ENCODE results near the gene PCDHGA9. TPM values are rescaled to one million over a fixed set of nuclear protein-coding genes. Genes with fewer than 3 reads are reported as not detected.

Gene PCDHGA9
- polyA plus RNA-seq, 1 donor from 2014 or later, result 0.11 TPM

- peak overlapping the region; percentile 66 for H3K4me3 ChIP-seq (ENCODE audit: low read length)
- H4K20me1 ChIP-seq (ENCODE audit: insufficient read depth), result no peaks in the 10 kb centered on the region
- H2AFZ ChIP-seq (ENCODE audit: low read depth, low read length), result no peak overlapping the region
- H3K36me3 ChIP-seq (ENCODE audit: insufficient read depth, low read length), result peaks cover 49% of the 10 kb centered on the region
- no peak overlapping the region for H3K4me2 ChIP-seq (ENCODE audit: low read length)
- peaks cover 44% of the 10 kb centered on the region for H3K79me2 ChIP-seq (replicated peaks; ENCODE audit: insufficient read depth, low read length)
- H3K9me3 ChIP-seq (ENCODE audit: low read length), result peaks cover 53% of the 10 kb centered on the region
- H3K9me2 ChIP-seq (ENCODE audit: insufficient read depth, low read length), result no peaks in the 10 kb centered on the region
- peaks cover 9% of the 10 kb centered on the region for H3F3A ChIP-seq (ENCODE audit: insufficient read depth, low read length, poor library complexity, severe bottlenecking)
- TF ChIP-seq EP300 (conservative IDR thresholded peaks at IDR 0.05; ENCODE audit: poor library complexity, severe bottlenecking) (no peak), MXI1 (conservative IDR thresholded peaks at IDR 0.05; ENCODE audit: poor library complexity, severe bottlenecking) (no peak), REST (IDR thresholded peaks at IDR 0.05; ENCODE audit: borderline replicate concordance) (no peak), RAD21 (conservative IDR thresholded peaks at IDR 0.05) (no peak)
- TF ChIP-seq, protein P1, sequence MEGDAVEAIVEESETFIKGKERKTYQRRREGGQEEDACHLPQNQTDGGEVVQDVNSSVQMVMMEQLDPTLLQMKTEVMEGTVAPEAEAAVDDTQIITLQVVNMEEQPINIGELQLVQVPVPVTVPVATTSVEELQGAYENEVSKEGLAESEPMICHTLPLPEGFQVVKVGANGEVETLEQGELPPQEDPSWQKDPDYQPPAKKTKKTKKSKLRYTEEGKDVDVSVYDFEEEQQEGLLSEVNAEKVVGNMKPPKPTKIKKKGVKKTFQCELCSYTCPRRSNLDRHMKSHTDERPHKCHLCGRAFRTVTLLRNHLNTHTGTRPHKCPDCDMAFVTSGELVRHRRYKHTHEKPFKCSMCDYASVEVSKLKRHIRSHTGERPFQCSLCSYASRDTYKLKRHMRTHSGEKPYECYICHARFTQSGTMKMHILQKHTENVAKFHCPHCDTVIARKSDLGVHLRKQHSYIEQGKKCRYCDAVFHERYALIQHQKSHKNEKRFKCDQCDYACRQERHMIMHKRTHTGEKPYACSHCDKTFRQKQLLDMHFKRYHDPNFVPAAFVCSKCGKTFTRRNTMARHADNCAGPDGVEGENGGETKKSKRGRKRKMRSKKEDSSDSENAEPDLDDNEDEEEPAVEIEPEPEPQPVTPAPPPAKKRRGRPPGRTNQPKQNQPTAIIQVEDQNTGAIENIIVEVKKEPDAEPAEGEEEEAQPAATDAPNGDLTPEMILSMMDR (IDR thresholded peaks at IDR 0.05; ENCODE audit: poor library complexity, severe bottlenecking), result no peak
- no peak overlapping the region for H3K27ac ChIP-seq (ENCODE audit: low read length)
- no peaks in the 10 kb centered on the region for H3K27me3 ChIP-seq (ENCODE audit: insufficient read depth, low read depth, low read length)
- H3K9ac ChIP-seq (ENCODE audit: low read length), result no peak overlapping the region
These were observed 7.2 kb downstream of the PCDHGA9 start for GRCh38 chr5:141409598-141410306.

DNA sequence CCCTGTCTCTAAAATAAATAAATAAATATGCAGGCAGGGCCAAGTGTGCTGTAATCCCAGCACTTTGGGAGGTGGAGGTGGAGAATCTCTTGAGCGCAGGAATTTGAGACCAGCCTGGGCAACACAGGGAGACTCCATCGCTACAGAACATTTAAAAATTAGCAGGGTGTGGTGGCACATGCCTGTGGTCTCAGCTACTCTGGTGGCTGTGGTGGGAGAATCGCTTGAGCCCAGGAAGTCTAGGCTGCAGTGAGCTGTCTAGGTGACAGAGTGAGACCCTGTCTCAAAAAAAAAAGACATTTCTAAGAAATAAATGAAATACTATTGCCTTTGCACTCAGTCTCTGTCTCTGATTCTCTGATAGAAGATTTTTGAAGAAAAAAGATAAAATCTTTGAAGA is 9.0 kb downstream of the PCDHGA9 start:
- no peaks in the 10 kb centered on the region for H4K20me1 ChIP-seq (ENCODE audit: insufficient read depth)
- no peak overlapping the region for H3K9ac ChIP-seq (ENCODE audit: low read length)
- H3K79me2 ChIP-seq (replicated peaks; ENCODE audit: insufficient read depth, low read length), result peaks cover 53% of the 10 kb centered on the region
- TF ChIP-seq TAF1 (IDR thresholded peaks at IDR 0.05; ENCODE audit: low read depth) (no peak), MXI1 (conservative IDR thresholded peaks at IDR 0.05; ENCODE audit: poor library complexity, severe bottlenecking) (no peak), EP300 (conservative IDR thresholded peaks at IDR 0.05; ENCODE audit: poor library complexity, severe bottlenecking) (no peak), REST (IDR thresholded peaks at IDR 0.05; ENCODE audit: borderline replicate concordance) (no peak)
- TF ChIP-seq, protein P1 (IDR thresholded peaks at IDR 0.05; ENCODE audit: poor library complexity, severe bottlenecking), result no peak
- no peaks in the 10 kb centered on the region for H3K27me3 ChIP-seq (ENCODE audit: insufficient read depth, low read depth, low read length)
- H3K36me3 ChIP-seq (ENCODE audit: insufficient read depth, low read length), result peaks cover 67% of the 10 kb centered on the region
- H3F3A ChIP-seq (ENCODE audit: insufficient read depth, low read length, poor library complexity, severe bottlenecking), result peaks cover 9% of the 10 kb centered on the region
- peak overlapping the region; percentile 66 for H3K4me3 ChIP-seq (ENCODE audit: low read length)
- H3K9me3 ChIP-seq (ENCODE audit: low read length), result peaks cover 66% of the 10 kb centered on the region
- peak overlapping the region; percentile 44 for H3K4me2 ChIP-seq (ENCODE audit: low read length)
- H3K27ac ChIP-seq (ENCODE audit: low read length), result no peak overlapping the region
- no peaks in the 10 kb centered on the region for H3K9me2 ChIP-seq (ENCODE audit: insufficient read depth, low read length)
- no peak overlapping the region for H2AFZ ChIP-seq (ENCODE audit: low read depth, low read length)
